GM12801 (cell line): ENCODE data around the gene CRELD2.

Source experiments
- TF ChIP-seq, protein P1 (sequence below): IDR thresholded peaks from one replicate; pipeline ENCODE4 v1.5.1; 2011; ENCODE audit warnings: control low read depth; ENCODE audit not compliant: insufficient read length; ENCODE audit errors: extremely low read depth

The CRELD2 gene

DNA sequence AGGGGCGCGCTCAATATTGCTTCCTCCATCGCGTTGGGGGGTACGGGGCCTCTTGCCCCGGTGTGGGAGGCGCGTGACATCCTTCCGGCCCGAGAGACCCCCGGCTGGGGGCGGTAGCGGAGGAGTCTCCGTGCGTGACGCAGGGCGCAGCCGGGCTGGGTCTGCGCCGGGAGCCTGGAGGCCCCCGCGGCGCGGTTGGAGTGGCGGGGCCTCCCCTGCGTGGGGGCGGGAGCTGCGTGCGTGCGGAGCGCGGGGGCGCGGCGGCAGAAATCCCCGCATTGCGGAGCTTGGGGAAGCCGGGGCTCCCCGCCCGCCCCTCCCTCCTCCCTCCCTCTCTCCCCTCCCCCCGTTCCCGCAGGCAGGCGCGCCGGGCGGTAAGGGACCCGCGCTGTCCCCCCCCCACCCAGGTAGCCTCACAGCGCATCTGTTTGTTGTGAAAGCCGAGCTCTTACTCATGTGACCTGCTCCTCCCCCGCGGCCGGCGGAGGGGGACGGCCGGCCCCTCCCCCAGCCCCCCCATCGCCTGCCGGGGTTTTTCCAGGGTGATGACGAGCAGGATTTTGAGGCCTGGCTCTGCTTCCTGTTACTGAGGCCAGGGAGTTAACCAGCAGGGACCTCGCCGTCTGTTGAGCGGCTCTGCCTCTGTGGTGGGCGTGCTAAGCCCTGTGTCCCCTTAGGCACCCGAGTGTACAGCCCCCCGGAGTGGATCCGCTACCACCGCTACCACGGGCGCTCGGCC is 43.7 kb downstream of the CRELD2 start:
- TF ChIP-seq, protein P1, sequence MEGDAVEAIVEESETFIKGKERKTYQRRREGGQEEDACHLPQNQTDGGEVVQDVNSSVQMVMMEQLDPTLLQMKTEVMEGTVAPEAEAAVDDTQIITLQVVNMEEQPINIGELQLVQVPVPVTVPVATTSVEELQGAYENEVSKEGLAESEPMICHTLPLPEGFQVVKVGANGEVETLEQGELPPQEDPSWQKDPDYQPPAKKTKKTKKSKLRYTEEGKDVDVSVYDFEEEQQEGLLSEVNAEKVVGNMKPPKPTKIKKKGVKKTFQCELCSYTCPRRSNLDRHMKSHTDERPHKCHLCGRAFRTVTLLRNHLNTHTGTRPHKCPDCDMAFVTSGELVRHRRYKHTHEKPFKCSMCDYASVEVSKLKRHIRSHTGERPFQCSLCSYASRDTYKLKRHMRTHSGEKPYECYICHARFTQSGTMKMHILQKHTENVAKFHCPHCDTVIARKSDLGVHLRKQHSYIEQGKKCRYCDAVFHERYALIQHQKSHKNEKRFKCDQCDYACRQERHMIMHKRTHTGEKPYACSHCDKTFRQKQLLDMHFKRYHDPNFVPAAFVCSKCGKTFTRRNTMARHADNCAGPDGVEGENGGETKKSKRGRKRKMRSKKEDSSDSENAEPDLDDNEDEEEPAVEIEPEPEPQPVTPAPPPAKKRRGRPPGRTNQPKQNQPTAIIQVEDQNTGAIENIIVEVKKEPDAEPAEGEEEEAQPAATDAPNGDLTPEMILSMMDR = no peak

DNA sequence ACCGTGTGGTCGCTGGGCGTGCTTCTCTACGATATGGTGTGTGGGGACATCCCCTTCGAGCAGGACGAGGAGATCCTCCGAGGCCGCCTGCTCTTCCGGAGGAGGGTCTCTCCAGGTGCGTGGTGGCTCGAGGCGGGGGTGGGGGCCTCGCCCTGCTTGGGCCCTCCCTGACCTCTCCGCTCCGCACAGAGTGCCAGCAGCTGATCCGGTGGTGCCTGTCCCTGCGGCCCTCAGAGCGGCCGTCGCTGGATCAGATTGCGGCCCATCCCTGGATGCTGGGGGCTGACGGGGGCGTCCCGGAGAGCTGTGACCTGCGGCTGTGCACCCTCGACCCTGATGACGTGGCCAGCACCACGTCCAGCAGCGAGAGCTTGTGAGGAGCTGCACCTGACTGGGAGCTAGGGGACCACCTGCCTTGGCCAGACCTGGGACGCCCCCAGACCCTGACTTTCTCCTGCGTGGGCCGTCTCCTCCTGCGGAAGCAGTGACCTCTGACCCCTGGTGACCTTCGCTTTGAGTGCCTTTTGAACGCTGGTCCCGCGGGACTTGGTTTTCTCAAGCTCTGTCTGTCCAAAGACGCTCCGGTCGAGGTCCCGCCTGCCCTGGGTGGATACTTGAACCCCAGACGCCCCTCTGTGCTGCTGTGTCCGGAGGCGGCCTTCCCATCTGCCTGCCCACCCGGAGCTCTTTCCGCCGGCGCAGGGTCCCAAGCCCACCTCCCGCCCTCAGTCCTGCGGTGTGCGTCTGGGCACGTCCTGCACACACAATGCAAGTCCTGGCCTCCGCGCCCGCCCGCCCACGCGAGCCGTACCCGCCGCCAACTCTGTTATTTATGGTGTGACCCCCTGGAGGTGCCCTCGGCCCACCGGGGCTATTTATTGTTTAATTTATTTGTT is 44.6 kb downstream of the CRELD2 start:
- TF ChIP-seq, protein P1 = no peak

DNA sequence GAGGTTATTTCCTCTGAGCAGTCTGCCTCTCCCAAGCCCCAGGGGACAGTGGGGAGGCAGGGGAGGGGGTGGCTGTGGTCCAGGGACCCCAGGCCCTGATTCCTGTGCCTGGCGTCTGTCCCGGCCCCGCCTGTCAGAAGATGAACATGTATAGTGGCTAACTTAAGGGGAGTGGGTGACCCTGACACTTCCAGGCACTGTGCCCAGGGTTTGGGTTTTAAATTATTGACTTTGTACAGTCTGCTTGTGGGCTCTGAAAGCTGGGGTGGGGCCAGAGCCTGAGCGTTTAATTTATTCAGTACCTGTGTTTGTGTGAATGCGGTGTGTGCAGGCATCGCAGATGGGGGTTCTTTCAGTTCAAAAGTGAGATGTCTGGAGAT is 45.2 kb downstream of the CRELD2 start:
- TF ChIP-seq, protein P1 = no peak

DNA sequence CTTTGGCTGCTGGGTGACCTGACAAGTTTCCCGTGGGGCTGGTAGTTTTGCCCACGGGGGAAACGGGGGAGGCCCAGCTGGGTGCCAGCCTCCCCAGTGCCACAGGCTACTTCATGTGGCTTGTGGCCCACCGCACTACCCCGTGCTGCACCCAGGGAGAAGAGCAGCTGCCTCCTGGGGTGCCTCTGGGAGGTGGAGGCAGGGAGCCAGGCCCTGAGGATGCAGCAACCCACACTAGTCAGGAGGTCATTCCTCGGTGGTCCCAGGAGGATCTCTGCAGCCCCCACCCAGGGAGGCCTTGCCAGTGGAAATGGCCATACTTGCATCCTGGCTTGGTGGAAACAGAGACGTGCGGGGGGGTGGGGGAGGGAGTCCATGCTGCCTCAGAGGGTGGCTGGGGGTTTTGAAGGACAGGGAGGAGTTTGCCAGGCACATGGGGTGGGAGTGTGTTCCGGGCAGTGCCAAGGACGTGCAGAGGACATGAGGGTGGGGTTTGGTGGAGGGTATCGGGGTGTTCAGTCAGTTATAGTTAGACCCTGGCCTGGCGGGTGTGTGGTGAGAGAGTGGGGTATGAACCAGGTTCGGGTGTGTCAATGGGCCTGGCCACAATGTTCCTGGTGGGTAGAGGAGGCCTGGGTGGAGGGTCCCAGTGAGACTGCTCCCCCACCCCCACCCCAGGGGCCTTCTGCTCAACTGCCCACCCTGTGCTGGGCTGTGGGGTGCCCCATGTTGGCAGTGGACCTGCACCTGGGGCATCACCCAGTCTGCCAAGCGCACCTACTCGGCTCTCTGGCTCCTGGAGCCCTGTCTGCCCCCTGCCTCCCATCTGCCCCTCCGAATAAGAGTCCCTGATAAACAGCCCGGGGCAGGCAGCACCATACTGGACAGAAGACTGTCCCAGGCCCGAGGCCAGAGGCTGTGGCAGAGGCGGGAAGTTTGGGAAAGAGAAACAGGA is 46.0 kb downstream of the CRELD2 start:
- TF ChIP-seq, protein P1 = no peak

DNA sequence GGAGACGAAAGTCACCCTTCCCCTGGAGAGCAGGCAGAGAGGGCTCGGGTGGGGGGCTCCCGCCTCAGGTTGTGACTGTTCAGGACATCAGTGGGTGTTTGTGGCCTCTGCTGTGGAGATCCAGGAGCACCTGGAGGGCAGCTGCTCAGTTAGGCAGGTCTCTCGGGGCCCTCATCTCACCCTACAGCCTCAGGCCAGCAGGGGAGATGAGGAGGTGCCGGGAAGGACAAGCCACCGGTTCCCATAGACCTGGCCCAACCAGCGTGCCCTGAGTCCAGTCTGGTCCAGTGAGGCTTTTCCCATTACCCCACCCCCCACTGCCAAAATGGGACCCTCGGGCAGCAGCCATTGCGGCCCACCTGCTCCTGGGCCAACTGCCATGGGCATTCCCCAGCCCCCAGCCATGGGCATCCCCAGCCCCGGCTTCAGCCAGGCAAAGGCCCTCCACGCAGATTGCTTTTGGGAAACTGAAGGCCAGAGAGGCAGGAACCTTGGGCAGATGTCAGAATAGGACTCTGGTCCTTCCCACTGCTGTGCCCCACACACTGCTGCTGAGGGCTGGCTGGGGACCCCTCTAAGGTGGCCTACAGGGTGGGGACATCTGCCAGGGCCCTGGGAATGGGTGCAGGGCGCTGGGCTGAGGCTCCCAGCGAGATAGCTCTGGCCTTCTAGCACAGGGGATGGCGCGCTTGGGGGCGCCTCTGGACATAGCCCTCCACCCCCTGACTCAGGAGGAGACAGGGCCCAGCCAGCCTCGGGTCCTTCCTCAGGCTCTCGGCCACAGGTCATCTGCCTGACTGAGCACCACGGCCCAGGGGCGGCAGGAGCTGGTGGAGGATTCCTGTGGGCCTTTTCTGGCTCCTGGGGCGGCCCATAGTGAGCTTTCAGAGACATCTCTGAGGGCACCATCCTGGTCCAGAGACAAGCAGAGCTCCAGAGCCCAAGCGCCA is 46.9 kb downstream of the CRELD2 start:
- TF ChIP-seq, protein P1 = no peak

DNA sequence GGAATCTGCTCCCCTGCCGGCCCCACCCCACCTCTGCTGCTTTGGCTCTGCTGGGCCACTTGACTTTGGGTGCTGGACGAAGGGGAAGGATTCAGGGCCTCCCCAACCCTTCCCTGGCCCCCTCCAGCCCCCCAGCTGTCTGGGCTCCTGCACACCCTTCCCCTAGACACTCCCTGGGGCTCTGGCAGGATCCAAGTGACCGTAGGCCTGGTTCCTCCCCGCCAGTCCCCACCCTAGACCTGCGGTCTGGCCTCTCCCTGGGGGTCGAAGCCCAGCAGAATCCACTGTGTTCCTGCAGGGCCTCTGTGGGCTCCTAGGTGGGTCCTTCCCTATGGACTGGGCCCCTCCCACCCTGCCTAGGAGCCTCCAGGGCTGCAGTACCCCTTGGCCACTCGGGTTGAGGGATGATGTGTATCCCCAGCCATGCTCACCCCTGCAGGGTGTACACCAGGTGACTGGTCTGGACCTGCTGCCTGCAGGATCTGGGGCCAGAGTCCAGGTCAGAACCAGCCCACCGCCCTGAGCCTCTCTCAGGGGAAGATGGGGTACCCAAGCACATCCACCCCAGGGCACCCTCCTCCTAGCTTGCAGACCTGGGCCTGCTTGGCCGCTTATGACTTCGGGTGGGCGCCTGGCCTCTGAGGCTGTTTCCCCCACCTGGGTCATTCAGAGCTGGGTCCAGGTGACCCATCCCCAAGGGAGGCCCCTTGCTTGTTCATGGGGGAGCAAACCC is 47.8 kb downstream of the CRELD2 start:
- TF ChIP-seq, protein P1 = no peak
